ACC112 (cell line): ENCODE data around the gene RAB31.

Source experiments
- H2AFZ ChIP-seq: fragments of 200-600 bp; sonication (generic); one replicate; pipeline ENCODE4 v1.6.0; 2017; ENCODE audit warnings: antibody characterized with exemption, low read length; ENCODE audit not compliant: unreplicated experiment
- H3K27ac ChIP-seq: fragments of 200-600 bp; sonication (generic); 2 replicates; pipeline ENCODE4 v1.5.1; 2014; ENCODE audit warnings: low read depth, mild to moderate bottlenecking, antibody characterized with exemption, low read length, moderate library complexity
- H3K27me3 ChIP-seq: fragments of 200-600 bp; sonication (generic); 2 replicates; pipeline ENCODE4 v1.6.1; 2014; ENCODE audit warnings: mild to moderate bottlenecking, antibody characterized with exemption, low read length, moderate library complexity, mixed read lengths; ENCODE audit not compliant: insufficient read depth
- H3K36me3 ChIP-seq: fragments of 200-600 bp; sonication (generic); 2 replicates; pipeline ENCODE4 v1.6.1; 2016; ENCODE audit warnings: mild to moderate bottlenecking, antibody characterized with exemption, low read length, moderate library complexity, mixed read lengths; ENCODE audit not compliant: insufficient read depth
- H3K4me1 ChIP-seq: fragments of 200-600 bp; sonication (generic); one replicate; pipeline ENCODE4 v1.6.1; 2016; ENCODE audit warnings: low read length, mixed read lengths; ENCODE audit not compliant: insufficient read depth, unreplicated experiment, control insufficient read depth
- H3K4me3 ChIP-seq: fragments of 200-600 bp; sonication (generic); 2 replicates; pipeline ENCODE4 v1.5.1; 2014; ENCODE audit warnings: mild to moderate bottlenecking, low read depth, low read length
- H3K79me2 ChIP-seq: fragments of 200-600 bp; sonication (generic); one replicate; pipeline ENCODE4 v1.6.0; 2016; ENCODE audit warnings: low read length; ENCODE audit not compliant: control insufficient read depth, unreplicated experiment, insufficient read depth

The RAB31 gene

GRCh38 chr18:9738266-9738969, 30.3 kb downstream of the RAB31 start:
- Histone ChIP-seq H3K4me1 (peaks cover 54% of the 10 kb centered on the region), H3K79me2 (peaks cover 23% of the 10 kb centered on the region), H3K27me3 (no peaks in the 10 kb centered on the region), H3K36me3 (no peaks in the 10 kb centered on the region), H3K27ac (no peak overlapping the region), H2AFZ (no peak overlapping the region), H3K4me3 (no peak overlapping the region)

GRCh38 chr18:9739516-9739915, 31.4 kb downstream of the RAB31 start:
- Histone ChIP-seq H3K27me3 (no peaks in the 10 kb centered on the region), H3K79me2 (peaks cover 23% of the 10 kb centered on the region), H3K36me3 (no peaks in the 10 kb centered on the region), H3K4me3 (no peak overlapping the region), H2AFZ (no peak overlapping the region), H3K27ac (peak overlapping the region; percentile 4; the same call in 1 of the 2 replicates), H3K4me1 (peaks cover 63% of the 10 kb centered on the region)

GRCh38 chr18:9740071-9740470, 32.0 kb downstream of the RAB31 start:
- Histone ChIP-seq H3K4me3 (no peak overlapping the region), H3K4me1 (peaks cover 64% of the 10 kb centered on the region), H2AFZ (no peak overlapping the region), H3K27me3 (no peaks in the 10 kb centered on the region), H3K27ac (peak overlapping the region; percentile 4; the same call in 1 of the 2 replicates), H3K36me3 (no peaks in the 10 kb centered on the region), H3K79me2 (peaks cover 23% of the 10 kb centered on the region)

- H3K27me3 ChIP-seq: no peaks in the 10 kb centered on the region
- peaks cover 62% of the 10 kb centered on the region for H3K4me1 ChIP-seq
- H3K79me2 ChIP-seq: peaks cover 23% of the 10 kb centered on the region
- no peaks in the 10 kb centered on the region for H3K36me3 ChIP-seq
- no peak overlapping the region for H2AFZ ChIP-seq
- H3K4me3 ChIP-seq: no peak overlapping the region
- H3K27ac ChIP-seq: peak overlapping the region; percentile 82
Observed at GRCh38 chr18:9741406-9741792, 33.3 kb downstream of the RAB31 start.

- peaks cover 56% of the 10 kb centered on the region for H3K4me1 ChIP-seq
- H2AFZ ChIP-seq: no peak overlapping the region
- H3K36me3 ChIP-seq: no peaks in the 10 kb centered on the region
- H3K79me2 ChIP-seq: peaks cover 23% of the 10 kb centered on the region
- peak overlapping the region; percentile 35 for H3K4me3 ChIP-seq
- no peaks in the 10 kb centered on the region for H3K27me3 ChIP-seq
- H3K27ac ChIP-seq: peak overlapping the region; percentile 82
Observed at GRCh38 chr18:9741793-9742523, 33.9 kb downstream of the RAB31 start.

GRCh38 chr18:9742524-9743131, 34.5 kb downstream of the RAB31 start:
- Histone ChIP-seq H3K4me3 (peak overlapping the region; percentile 35), H3K27me3 (no peaks in the 10 kb centered on the region), H3K36me3 (no peaks in the 10 kb centered on the region), H2AFZ (no peak overlapping the region), H3K4me1 (peaks cover 50% of the 10 kb centered on the region), H3K79me2 (peaks cover 19% of the 10 kb centered on the region), H3K27ac (peak overlapping the region; percentile 82)

GRCh38 chr18:9743200-9744016, 35.3 kb downstream of the RAB31 start:
- Histone ChIP-seq H2AFZ (no peak overlapping the region), H3K36me3 (no peaks in the 10 kb centered on the region), H3K79me2 (peaks cover 11% of the 10 kb centered on the region), H3K4me3 (peak overlapping the region; percentile 8; the same call in 1 of the 2 replicates), H3K27me3 (no peaks in the 10 kb centered on the region), H3K4me1 (peaks cover 45% of the 10 kb centered on the region), H3K27ac (peak overlapping the region; percentile 82)

- Histone ChIP-seq H3K4me1 (peaks cover 24% of the 10 kb centered on the region), H3K27me3 (no peaks in the 10 kb centered on the region), H3K27ac (no peak overlapping the region), H3K36me3 (no peaks in the 10 kb centered on the region), H3K79me2 (peaks cover 4% of the 10 kb centered on the region), H3K4me3 (no peak overlapping the region), H2AFZ (no peak overlapping the region)
Observed at GRCh38 chr18:9746958-9747357, 38.9 kb downstream of the RAB31 start.

GRCh38 chr18:9749611-9750010, 41.5 kb downstream of the RAB31 start:
- H3K4me1 ChIP-seq: no peaks in the 10 kb centered on the region
- no peaks in the 10 kb centered on the region for H3K36me3 ChIP-seq
- H3K27me3 ChIP-seq: no peaks in the 10 kb centered on the region
- H3K27ac ChIP-seq: no peak overlapping the region
- no peak overlapping the region for H2AFZ ChIP-seq
- no peaks in the 10 kb centered on the region for H3K79me2 ChIP-seq
- H3K4me3 ChIP-seq: no peak overlapping the region

GRCh38 chr18:9750112-9750511, 42.0 kb downstream of the RAB31 start:
- H3K36me3 ChIP-seq: no peaks in the 10 kb centered on the region
- H3K27ac ChIP-seq: no peak overlapping the region
- no peak overlapping the region for H3K4me3 ChIP-seq
- H3K4me1 ChIP-seq: no peaks in the 10 kb centered on the region
- no peak overlapping the region for H2AFZ ChIP-seq
- H3K27me3 ChIP-seq: no peaks in the 10 kb centered on the region
- no peaks in the 10 kb centered on the region for H3K79me2 ChIP-seq
